ENCODE data around the gene WRNIP1. TPM values are rescaled to one million over a fixed set of nuclear protein-coding genes. Genes with fewer than 3 reads are reported as not detected.

Gene WRNIP1
- total RNA-seq, 1 donor from 2014 or later, result 50.1 TPM

DNA sequence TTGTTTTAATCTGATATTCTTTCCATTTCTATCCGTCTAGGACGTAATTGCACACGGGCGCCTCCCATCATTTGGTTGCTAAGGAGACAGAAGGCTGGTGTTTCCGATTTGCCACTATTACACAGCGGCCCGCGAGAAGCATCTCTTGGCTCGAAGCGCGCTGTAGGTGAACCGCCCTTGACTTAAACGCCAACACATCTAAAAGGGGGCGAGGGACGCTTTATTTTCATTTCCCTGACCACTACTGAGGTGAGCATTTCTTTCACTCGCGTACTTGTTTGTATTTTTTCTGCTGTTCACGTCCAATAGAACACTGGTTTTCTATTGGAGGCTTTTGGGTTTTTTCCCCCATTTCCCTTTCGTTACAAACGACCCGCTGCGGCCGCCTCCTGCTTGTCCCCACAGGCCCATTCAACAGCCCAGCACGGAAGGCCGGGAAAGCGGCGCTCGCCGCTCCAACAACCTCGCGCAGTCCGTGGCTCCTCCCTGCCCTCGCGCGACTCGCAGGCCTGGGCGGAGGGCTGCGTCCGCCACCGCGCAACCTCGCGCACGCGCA lies 505 bp upstream of the WRNIP1 start:
- no peaks in the 10 kb centered on the region for H3K9me3 ChIP-seq
- H3K27me3 ChIP-seq, result no peaks in the 10 kb centered on the region
- peaks cover 39% of the 10 kb centered on the region for H3K4me1 ChIP-seq
- peak overlapping the region; percentile 55 to 78 for H3K4me3 ChIP-seq
- DNase-seq (ENCODE audit: extremely low spot score in 2 of 2), result no peak
- peak overlapping the region; percentile 92 for H3K27ac ChIP-seq
- no peaks in the 10 kb centered on the region for H3K36me3 ChIP-seq
- TF ChIP-seq POLR2AphosphoS5 (IDR thresholded peaks at IDR 0.05; ENCODE audit: insufficient read depth in 1 of 2, low read depth in 1 of 2), result peak; percentile 28 to 69
- no peak for TF ChIP-seq CTCF (IDR thresholded peaks at IDR 0.05)
- TF ChIP-seq POLR2A (IDR thresholded peaks at IDR 0.05), result no peak
- intact Hi-C loops (cut with DNase I), result loop anchor here (5.0 kb wide), 1 partner anchor 1157 kb away; the partner anchor contains the start of gene FOXC1

- Histone ChIP-seq H3K4me3 (peak overlapping the region; percentile 78 to 85), H3K27ac (peak overlapping the region; percentile 92), H3K36me3 (peaks cover 0 to 8% of the 10 kb centered on the region in 2 donors), H3K27me3 (no peaks in the 10 kb centered on the region), H3K4me1 (peaks cover 50% of the 10 kb centered on the region), H3K9me3 (no peaks in the 10 kb centered on the region)
- intact Hi-C loops (cut with DNase I), result loop anchor here (5.0 kb wide), 1 partner anchor 1159 kb away; the partner anchor contains the start of gene FOXC1
- TF ChIP-seq POLR2A (IDR thresholded peaks at IDR 0.05) (no peak), POLR2AphosphoS5 (IDR thresholded peaks at IDR 0.05; ENCODE audit: insufficient read depth in 1 of 2, low read depth in 1 of 2) (peak in 1 of 2 donors; percentile 34)
- no peak for DNase-seq (ENCODE audit: extremely low spot score in 2 of 2)
Measured at GRCh38 chr6:2765896-2766766, 938 bp downstream of the WRNIP1 start.

- no peak for TF ChIP-seq POLR2A (IDR thresholded peaks at IDR 0.05)
- no peak for TF ChIP-seq POLR2AphosphoS5 (IDR thresholded peaks at IDR 0.05; ENCODE audit: insufficient read depth in 1 of 2, low read depth in 1 of 2)
- peak in 1 of 3 experiments; percentile 17 for TF ChIP-seq CTCF (IDR thresholded peaks at IDR 0.05)
- DNase-seq (ENCODE audit: extremely low spot score in 2 of 2), result no peak
- Histone ChIP-seq H3K27ac (peak overlapping the region; percentile 92), H3K27me3 (no peaks in the 10 kb centered on the region), H3K36me3 (peaks cover 0 to 8% of the 10 kb centered on the region in 2 donors), H3K4me3 (peak overlapping the region; percentile 78 to 85), H3K9me3 (no peaks in the 10 kb centered on the region), H3K4me1 (peaks cover 50% of the 10 kb centered on the region)
- intact Hi-C loops (cut with DNase I), result loop anchor here (5.0 kb wide), 1 partner anchor 1160 kb away; the partner anchor contains the start of gene FOXC1
Measured at GRCh38 chr6:2766767-2767656, 1.8 kb downstream of the WRNIP1 start.

DNA sequence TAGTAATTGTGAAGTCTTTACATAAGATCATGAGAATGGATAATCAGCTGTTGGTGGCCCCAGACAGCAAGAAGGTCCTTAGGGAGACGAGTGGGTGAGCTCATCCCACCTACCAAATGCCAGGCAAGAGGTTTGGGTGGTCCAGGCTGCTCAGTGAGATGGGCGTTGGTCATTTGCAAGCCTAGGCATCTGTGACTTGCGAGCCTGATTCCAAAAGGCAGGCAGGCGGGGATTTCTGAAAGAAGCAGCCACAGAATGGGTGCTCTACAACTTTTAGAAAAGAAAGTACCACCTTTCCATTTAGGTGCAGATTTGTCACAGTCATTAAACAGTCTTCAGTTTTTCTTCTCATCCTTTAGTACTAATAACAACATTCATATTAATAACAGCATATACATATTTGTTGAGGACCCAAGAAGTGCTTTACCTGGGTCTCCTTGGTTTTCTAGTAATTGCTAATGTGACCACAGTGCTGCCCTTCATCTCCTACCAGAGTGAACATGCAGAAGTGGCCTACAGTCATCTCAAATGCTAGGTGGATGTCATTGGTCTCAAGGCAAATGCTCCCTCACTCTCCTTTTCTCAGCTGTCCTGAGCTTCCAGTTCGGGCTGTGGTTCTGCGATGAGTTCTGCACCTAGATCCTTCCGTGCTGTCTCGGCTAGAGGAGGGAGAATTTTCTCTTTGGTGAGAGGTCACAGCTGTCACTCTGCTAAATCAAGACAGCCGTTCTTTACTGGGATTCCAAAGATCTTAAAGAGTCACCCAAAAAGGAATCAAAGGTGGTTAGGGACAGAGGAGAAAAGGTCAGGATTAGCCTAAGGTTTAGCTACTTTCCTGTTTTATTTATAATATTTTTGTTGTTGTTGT lies 2.7 kb downstream of the WRNIP1 start:
- no peaks in the 10 kb centered on the region for H3K27me3 ChIP-seq
- H3K36me3 ChIP-seq, result peaks cover 0 to 8% of the 10 kb centered on the region in 2 donors
- H3K27ac ChIP-seq, result peak overlapping the region; percentile 92
- TF ChIP-seq POLR2AphosphoS5 (IDR thresholded peaks at IDR 0.05; ENCODE audit: insufficient read depth in 1 of 2, low read depth in 1 of 2) (no peak), POLR2A (IDR thresholded peaks at IDR 0.05) (no peak), CTCF (IDR thresholded peaks at IDR 0.05) (no peak)
- no peak for DNase-seq (ENCODE audit: extremely low spot score in 2 of 2)
- peak overlapping the region; percentile 31 to 78 for H3K4me3 ChIP-seq
- intact Hi-C loops (cut with DNase I), result loop anchor here (5.0 kb wide), 1 partner anchor 1161 kb away; the partner anchor contains the start of gene FOXC1
- no peaks in the 10 kb centered on the region for H3K9me3 ChIP-seq
- H3K4me1 ChIP-seq, result peaks cover 50% of the 10 kb centered on the region
